Hematopoietic multipotent progenitor cell treated with erythropoietin and hydrocortisone succinate and interleukin-3 and kit ligand, for 15 days (in vitro differentiated cells): ENCODE data around the gene SIX6.

Experiments used
- DNase-seq: peaks from one replicate; pipeline ENCODE4 v3.0.0-alpha.2; 2015; ENCODE audit warnings: low spot score

Gene SIX6

GRCh38 chr14:60514378-60514740, 5.4 kb downstream of the SIX6 start:
- DNase-seq, result no peak

- DNase-seq, result no peak
Observed at GRCh38 chr14:60514741-60515491, 6.0 kb downstream of the SIX6 start.

GRCh38 chr14:60515511-60516289, 6.8 kb downstream of the SIX6 start:
- no peak for DNase-seq

GRCh38 chr14:60532442-60532841, 23.5 kb downstream of the SIX6 start:
- no peak for DNase-seq

- DNase-seq, result no peak
Observed at GRCh38 chr14:60537663-60538062, 28.7 kb downstream of the SIX6 start.

GRCh38 chr14:60544659-60545058, 35.7 kb downstream of the SIX6 start:
- no peak for DNase-seq

- DNase-seq, result no peak
Observed at GRCh38 chr14:60553808-60554207, 44.9 kb downstream of the SIX6 start.

GRCh38 chr14:60561845-60562746, 53.1 kb downstream of the SIX6 start:
- no peak for DNase-seq
